GM03348 (cell line): ENCODE data around the gene RAMACL.
A peak's percentile ranks its signal among the peaks of the same experiment; 100 is the strongest.

Experiments used
- DNase-seq: peaks from one replicate; pipeline ENCODE4 v3.0.0; 2012; ENCODE audit warnings: low spot score

RAMACL gene

DNA sequence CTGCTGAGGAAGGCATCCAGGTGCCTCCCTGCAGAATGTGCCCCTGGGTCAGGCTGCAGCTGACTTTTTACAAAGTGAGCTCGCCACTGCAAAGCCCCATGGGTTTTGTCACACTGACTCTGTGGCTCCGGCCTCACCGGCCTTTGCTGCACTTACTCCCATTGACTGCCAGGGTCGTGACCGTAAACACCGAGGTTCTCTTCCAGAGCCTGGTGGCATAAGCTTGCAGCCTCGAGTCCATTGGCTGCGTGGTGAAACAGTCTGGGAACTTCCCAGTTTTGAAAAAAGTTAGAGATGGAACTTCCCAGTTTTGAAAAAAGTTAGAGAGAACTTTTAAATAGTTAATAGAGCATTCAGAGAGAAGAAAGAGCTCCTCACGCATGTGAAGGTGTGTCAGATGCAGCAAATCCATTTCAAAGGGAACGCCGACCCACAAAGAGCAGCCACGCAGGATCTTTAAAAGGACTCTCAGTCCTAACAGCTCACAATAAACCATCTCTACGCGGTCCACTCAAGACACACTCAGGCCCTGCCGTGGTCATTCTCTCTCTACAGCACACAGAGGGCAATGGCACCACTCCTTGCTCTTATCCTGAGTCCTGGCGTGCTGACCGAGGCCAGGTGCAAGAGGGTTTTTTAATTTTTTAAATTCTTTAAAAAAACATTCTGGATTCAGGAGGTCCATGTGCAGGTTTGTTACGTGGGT is 12.8 kb downstream of the RAMACL start:
- no peak for DNase-seq

DNA sequence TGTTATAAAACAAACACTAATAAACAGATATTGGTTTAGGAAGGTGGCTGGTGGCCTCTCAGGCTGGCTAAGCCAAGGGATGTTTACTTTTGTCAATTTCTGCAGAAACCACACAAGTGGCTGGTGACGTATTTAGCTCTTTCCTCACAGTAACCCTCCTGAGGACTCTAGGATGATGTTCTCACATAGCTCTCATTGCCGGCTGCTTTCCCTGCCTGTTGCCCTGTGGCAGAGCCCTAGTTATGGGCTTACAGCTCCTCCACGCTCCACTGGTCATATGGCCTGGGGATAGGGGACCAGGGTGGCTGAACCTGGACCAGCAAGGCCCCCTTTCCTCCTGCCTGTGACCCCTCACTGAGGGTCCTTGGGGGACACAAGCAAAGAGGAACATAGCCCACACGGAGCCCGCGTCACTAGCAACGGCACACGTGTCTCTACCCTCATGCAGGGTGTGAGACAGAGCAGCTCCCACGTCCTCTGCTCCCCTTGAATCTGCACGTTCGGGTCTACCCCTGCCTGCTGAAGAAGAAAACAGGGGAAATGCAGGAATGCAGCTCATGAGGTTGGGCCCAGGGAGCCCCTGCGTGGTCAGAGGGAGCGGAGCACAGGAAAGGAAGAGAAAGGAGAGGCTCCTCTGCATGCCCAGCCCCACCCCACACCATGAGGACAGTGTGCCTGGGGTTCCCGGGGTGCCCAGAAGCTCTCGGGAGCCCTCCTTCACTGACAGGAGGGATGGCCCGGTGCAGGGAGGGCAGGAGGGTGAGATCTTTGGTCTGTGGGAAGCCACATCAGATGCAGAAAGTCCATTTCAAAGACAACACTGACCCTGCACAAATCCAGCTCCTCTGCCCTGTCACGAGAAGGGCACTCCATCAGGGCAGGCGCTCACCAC is 13.9 kb downstream of the RAMACL start:
- no peak for DNase-seq

DNA sequence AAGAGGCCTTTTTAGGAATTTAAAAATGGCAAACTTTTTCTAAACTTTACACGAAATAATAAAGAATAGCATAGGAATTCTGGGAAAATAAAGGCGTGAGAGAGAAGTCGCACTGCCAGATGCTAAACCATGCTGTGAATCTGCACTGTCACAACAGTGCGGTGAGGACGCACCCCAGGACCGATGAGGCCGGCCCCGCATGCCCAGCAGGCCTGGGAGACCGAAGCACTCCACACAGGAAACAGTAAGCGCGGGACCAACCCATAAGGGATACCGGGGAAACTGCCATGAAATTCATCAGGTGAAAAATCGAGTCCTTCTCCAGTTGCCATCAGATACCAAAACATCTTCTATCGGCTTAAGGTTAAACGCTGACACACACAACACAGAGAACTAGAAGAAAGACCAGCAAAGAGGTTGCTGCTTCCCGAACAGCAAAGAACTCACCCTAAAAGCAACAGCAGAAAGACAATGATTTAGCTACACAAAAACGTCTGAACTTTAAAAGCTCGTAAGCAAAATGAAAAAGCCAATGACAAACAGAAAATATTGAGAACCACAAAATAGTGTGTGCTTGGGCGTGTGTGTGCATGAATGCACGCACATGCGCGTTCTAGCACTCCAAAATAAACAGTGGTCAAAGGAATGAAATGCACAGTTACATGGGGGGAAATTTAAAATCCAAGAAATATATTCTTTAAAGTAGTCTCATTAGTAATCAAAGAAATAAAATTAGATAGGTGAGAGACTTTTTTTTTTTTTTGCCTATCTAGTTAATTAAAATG is 15.4 kb downstream of the RAMACL start:
- DNase-seq, result no peak

DNA sequence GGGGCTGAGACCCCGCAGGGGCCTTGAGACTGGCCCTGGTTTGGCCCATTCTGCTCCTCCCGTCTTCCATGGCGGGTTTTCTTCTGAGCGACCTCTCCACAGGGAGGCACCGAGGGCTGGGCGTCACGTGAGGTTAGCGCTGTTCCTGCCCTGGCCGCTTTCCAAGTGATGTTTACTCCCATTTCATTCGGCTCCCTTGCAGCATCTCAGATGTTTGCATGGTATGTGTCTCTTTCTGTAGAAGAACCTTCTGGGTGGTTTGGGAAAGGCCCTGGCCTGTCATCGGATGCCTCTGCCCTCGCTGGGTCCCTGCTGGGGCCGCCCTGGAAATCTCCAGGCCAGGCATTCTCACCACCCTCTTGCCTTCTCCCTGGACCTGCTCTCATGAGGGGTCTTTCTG is 17.3 kb downstream of the RAMACL start:
- no peak for DNase-seq

DNA sequence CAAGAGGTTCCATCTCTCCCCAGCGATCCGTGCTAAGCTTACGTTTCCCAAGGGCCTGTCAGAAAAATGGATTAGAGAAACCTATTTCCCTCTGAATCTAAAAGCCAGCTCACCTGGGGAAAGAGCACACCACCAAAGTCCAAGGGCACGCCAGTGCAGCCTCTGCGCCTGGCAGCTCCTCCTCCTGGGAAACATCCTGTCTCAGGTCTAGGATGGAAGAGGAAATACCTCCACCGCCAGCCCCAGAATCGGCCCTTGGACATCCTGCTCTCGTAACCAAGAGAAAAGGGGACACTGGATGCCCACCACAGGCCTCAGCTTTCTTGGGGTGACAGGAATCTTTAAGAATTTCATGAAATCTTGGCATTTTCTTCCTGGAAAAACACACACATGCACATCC is 18.7 kb downstream of the RAMACL start:
- DNase-seq, result no peak

DNA sequence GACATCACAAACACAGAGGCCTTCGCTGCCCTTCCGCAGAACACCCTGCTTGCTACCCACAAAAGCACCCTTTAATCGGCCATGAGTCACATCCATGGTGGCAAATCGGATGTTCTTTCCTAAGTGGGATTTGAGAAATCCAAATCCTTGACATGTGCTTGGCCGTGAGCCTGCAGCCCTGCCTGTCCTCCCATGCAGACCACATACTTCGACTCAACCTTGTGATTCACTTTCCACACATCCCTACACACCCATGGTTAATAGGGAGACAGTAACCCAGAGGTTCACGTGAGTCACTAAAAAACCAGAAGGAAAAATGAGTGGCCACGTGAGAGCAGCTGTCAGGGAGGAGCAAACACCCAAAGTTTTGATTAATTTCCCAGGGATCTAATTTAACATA is 19.4 kb downstream of the RAMACL start:
- peak; percentile 84 for DNase-seq

DNA sequence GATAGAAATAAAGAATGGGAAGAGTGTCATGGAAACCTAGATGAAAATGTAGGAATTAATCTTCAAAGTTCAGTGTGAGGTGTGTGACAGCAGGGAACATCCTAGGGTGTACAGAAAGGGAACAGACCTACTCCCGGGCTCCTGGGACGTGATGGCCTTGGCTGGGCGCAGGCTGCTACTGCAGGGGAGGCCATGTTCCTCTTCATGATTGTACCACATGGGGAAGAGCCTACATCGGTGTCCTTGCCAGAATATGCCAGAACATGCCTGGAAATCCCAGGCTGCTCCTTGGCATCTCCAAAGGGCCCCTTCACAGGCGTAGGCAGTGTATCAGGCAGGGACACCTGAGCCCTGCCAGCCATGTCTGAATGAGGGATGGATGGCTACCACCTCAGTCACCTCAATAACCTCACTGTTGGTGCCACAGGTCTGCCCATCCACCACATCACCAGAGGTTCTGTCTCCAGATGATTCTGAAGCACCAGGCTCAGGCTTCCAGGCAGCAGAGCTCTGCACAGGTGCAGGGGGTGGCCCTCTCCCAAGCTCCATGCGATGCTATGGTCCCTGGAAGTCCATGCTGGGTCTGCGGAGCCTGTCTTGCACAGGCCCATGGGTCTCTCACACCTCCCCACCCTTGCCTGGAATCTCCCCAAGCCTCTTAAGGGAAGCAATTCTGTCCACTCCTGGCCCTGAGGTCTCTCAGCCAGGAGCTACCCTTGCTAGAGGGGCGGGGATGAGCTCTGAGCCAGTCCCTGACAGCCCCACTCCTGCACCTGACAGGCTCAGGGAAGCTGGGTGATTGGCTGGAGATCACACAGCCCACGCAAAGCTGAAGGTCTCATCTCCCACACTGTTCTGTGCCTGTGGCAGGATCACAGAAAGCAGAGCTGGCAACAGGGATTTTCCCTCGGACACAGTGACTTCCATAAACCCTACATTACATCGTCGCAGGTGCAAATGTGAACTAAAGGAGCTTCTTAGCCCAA is 20.2 kb downstream of the RAMACL start:
- no peak for DNase-seq

DNA sequence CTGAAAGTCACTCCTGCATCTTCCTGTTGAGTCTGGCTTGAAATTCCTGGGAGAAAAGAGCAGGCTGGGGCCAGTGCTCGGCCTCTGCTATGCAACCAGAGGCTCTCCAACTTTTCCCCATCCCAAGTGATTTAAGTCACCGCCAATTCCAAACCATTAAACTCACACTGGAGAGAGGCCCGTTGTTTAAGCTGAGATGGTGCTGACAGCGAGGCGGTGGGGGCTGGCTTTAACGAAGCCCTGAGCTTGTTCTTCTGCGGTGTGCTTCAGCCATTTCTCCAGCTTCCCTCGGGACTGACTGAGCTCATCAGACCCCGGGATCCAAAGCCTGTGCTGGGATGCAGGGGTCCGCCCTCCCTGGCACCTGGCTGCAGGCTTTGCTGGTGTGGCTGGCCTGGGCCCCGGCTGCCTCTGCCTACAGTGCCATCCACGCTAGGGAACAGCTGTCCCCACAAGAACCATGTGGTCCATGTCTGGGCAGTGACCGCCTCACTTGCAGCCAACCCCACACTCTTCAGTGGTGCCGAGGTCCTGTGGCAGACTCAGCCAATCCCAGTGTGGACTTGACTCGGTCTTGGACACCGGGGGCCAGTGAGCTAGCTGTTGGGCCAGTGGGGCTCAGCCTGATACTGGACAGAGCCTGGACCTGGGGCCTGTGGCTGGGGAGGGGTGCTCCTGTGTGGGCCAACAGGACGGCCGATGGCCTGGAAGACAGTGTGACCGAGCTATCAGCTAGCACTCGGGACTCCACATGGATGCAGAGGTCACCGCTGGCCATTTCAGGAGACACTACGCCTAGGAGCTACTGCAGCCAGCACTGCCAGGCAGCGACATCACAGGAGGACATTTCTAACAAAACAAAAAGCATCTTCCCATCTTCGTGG is 21.2 kb downstream of the RAMACL start:
- DNase-seq, result no peak

DNA sequence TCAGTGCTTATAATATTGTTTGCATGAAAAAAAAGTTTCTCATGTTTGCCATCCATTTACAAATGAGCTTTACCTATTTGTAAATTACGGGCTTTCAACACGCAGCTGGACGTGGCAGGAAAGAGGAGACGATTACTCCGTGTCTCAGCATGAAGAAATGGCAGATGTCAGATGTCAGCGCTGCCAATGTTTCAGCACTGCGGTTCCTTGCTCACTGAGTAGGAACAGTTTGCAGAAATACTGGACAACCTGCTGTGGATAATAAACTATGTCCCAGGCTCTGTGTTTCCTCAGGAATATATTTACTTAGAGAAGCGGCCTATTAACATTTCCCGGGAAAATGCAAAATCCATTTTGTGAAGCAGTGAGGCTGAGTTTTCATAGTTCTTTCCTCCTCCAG is 22.7 kb downstream of the RAMACL start:
- DNase-seq, result no peak

DNA sequence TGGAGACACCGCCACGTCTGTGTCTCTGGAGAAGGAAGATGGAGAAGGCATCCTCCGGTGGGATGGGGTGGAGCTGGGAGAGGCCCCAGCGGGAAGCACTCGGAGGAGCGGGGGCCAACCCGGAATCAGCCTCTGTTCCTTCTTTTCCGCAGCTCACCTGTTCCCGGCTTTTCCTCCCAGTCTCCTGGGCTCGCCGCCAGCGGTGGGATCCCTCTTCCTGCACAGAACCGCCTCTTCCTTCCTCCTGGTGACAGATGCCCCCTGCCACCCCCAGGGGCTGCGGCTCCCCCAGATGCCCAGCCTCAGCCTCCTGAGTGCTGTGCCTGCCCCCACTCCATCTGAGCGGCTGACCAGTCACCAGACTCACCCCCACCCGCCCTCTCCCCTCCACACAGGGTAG is 23.3 kb downstream of the RAMACL start:
- no peak for DNase-seq

DNA sequence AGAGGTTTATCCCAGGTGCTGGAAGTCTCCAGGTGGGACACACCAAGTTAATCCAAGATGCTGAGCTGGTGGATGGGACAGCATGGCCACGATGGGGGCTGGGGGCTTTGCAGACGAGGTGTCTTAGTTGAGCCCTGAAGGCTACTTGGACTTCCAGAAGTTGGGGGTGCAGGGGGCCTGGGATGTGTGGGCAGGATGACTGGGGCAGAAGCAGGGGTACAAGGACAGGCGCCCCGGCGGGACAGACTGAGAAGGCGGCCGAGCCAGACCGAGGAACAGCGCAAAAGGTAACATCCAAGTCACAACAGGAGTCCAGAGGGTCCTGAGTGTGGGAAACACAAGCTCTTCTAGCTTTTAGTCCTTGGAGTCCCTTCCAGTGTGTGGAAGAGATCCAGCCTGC is 23.8 kb downstream of the RAMACL start:
- no peak for DNase-seq

DNA sequence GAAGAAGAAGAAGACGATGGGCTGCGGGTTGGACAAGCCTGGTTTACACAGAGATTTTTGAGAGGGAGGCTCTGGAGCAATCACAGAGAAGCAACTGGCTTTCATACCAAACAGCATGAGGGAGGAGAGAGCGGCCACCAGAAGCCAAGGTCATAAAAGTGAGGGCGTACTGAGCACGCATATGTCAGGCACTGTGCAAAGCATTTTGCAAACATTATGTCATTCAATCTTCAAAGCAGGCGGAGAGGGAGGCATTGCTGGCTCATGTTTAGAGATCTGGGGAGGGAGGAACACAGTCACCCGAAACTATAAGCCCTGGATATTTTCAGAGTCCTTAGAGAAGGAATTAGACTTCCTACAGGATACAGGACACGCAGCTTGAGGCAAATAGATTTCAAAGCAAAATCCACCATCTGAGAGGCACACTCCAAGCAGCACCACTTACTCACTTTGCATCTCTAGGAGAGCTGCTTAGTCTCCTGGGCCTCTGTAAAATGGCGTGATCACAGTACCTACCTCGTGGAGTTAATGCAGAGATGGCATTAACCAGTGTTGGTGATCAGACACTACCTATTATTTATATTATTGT is 24.6 kb downstream of the RAMACL start:
- peak; percentile 79 for DNase-seq

DNA sequence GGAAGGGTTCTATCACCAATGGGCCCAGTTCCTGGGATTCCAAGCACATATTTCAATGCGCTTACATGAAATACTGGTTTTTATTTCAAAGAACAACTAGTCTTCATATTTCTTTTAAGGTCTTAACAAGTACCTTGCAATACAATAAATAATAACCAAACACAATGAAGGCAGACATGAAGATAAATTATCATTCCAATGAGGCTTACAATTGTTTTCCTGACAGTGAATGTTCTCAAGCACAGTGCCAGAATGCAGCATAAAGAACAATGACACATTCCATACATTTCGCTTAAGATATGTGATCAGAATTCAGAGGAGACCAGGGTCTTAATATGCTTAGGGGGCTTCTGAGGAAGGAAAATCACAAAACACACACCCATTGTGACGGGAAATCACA is 26.3 kb downstream of the RAMACL start:
- DNase-seq, result no peak

DNA sequence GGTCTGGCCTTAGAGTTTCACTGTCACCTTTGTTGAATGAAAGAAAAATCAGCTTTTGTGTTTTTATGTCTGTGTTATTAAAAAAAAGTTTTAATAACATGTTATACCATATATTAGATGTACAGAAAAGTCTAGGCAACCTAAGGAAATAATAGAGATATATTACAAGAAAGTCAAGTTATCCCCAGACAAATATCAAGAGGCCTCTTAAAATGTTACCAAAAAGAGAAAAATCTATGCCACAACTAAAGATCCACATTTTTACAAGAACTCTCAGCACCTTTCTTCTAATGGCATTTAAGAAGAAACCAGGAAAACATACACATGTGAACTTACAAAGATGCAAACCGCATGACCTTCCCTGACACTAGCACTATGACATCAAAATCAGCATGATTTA is 26.8 kb downstream of the RAMACL start:
- DNase-seq, result no peak

DNA sequence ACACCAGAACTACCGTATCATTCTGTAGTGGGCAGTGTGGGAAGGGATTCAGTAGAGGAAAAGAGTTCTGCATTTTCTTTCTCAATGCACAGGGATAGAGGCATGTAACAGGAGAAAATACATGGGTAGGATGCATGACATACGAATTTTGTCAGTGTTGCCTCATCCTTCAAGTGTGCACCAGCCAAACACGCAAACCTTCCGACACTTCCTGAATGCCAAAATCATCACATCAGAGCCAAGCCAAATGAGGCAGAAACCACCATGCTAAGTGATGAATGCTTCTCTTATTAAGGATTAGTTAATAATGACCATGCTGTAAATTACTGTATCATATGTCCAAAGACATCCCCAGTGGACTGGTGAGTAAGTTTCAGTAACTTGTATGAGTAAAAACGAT is 27.3 kb downstream of the RAMACL start:
- no peak for DNase-seq

DNA sequence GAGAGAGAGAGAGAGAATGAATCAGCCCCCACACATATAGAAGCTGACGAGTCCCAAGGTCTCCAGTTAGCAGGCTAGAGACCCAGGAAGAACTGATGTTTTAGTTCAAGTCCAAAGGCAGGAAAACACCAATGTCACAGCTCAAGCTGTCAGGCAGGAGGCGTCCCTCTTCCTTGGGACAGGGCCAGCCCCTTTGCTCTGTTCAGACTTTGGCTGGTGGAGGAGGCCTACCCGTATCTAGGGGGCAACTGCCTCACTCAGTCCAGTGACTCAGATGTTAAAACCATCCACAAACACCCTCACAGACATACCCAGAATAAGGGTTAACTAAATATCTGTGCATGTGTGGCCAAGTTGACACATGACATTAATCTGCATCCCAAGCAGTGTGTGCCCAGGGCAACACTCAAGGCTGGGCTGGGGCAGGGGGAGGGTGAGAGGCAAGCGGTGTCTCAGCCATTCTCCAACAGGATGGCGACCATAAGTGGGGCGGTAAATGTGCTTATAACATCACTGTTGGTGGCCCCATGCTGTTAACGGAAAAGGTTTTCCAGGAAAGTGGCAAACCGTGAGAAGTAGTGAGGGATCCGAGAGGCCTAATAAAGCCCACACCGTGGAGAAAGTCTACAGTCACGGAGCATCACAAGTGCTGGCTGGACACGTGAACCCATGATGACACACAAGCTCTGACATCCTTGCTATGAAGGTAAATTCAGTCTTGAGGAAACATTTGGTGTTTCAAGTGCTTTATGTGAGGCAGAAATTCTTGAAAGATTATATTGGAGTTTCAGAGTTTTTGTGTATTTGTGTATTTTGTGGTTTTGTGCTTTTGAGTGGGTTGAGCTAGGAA is 28.1 kb downstream of the RAMACL start:
- DNase-seq, result no peak

DNA sequence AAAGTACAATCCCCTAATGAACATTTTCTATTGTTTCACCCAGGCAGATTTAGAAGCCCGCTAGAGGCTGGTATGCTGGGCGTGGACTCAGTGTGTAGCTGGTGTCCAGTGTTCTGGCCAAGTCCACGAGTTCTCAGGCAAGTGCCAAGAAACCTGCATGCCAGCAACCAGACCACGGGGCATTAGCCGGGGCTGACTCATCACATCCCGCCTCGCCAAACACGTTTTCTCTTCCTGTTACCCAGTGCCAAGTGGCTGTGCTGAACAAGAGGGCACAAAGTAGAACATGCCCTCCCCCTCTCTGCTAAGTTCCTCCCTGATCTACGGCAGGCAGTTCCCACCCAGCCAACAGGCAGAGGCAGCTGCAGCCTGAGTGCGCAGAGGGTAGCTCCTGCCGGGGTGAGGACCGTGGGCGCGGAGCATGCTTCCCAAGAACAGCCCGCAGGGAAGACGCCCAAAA is 29.6 kb downstream of the RAMACL start:
- DNase-seq, result peak; percentile 72

DNA sequence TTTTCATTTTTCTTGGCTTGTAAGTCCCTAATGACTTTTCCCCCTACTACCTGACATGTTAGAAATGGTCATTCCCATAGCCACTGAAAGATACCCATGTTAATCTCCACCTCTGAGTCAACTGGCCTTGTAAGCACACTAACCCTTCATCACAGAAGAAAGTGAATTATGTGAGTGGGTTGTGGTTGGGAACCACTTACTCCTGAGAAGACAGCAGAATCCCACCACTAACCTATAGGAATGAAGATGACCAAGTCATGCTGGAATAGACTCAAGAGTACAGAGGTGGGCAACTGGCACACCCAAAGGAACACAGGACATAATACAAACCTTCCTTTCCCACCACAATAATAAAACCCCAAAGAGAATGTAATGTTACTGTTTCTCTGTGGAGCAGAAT is 30.1 kb downstream of the RAMACL start:
- DNase-seq, result no peak

DNA sequence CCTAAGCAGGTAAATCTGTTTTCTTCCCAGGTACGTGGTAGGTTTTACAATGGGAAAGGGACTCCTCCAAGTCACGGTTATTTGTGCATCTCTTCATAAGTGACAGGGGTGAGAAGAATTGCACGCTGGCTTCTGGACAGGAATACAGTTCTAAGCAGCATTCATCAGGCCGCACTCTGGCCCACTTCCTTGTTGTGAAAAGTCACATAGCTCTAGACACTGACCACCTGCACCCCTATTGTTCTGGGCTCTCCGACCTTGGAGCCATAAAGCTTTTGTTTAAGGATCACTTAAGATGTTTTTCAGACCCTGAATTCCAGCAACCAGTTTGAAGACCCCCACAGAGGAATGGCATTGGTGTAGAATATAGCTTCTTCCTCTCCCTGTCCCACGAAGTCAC is 31.4 kb downstream of the RAMACL start:
- DNase-seq, result no peak
